HG03460 (cell line): ENCODE results near the gene COL6A6.
"Not testable (repeated sequence)": the region's sequence is repeated elsewhere in the genome, so short reads cannot be mapped to it uniquely, and the experiment has no call there.

ENCODE experiments used
- ATAC-seq: cut with Tn5 transposase; IDR thresholded peaks from one replicate; pipeline ENCODE4 v1.9.1; 2021; ENCODE audit not compliant: unreplicated experiment

COL6A6 gene

GRCh38 chr3:130529486-130530215 lies 12.7 kb downstream of the COL6A6 start:
- ATAC-seq: no peak

DNA sequence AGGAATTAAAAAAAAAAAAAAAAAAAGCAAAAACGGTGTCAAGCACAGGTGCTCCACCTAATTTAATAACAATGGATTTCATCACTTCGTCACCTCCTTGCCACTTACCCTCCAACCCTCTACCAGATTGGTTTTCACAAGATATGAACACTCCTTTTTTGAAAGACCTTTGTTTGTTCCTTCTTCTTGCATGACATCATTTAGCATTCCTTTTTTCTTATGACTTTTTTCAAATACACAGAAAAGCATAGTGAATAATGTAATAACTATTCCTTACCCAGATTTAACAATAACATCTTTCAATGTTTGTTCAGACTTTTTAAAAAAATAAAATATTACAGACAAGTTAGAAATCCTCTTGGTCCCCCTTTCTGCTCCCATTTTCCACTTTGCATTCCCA lies 16.3 kb downstream of the COL6A6 start:
- no peak for ATAC-seq

- no peak for ATAC-seq
Observed at GRCh38 chr3:130537673-130538304, 20.8 kb downstream of the COL6A6 start.

GRCh38 chr3:130539005-130539404 lies 22.0 kb downstream of the COL6A6 start:
- ATAC-seq: peak; percentile 54

DNA sequence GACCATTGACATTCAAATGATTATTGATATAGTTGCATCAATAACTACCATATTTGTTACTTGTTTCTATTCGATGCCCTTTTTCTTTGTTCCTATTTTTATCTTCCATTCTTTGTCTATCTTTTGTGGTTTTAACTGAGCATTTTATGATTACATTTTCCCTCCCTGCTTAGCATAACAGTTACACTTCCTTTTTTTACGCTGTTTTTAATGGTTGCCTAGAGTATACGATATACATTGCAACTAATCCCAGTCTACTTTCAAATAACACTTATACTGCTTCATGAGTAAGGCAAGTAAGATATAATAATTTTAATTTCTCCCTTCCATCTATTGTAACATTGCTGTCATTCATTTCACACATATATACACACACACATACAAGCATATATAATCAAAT lies 26.3 kb downstream of the COL6A6 start:
- no peak for ATAC-seq

GRCh38 chr3:130546920-130547679 lies 30.1 kb downstream of the COL6A6 start:
- ATAC-seq: no peak

GRCh38 chr3:130547680-130548065 lies 30.7 kb downstream of the COL6A6 start:
- not testable (repeated sequence) for ATAC-seq

DNA sequence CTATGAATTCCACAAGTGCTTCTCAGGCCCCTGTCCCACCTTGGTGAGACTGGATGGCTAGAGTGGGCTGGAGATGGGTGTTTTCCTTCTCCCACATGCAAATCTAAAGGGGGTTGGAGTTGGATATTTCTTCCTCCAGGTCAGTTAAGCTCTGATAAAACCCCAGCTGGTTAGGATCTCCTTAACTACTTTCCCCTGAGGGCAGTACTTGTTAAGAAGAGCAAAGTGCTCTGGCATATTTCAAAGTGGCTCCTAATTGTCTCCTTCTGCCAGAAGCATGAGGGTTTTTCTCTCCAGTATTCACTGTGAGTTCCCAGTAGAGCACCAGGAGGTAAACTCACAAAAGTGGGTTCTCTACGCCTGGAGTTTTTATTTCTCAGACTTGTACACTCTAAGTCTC lies 31.4 kb downstream of the COL6A6 start:
- no peak for ATAC-seq

GRCh38 chr3:130557336-130558035 lies 40.5 kb downstream of the COL6A6 start:
- no peak for ATAC-seq

DNA sequence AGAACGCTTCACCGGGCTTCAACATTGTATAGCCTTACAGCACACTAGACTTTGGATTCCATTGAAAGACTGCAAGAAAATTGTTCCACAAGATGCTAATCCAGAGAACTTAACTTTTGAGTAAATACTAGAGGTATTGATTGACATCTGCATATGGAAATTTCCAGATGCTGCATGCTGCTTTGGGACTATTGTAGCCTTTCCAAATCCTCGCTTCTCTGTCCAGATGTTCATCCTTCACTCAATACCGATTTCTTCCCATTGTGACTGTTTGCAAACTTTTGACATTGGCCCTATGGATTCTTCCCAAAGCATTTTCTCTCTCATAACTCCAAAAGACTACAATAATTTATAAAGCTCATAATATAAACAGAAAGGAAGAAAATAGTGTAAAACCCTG lies 41.4 kb downstream of the COL6A6 start:
- no peak for ATAC-seq

DNA sequence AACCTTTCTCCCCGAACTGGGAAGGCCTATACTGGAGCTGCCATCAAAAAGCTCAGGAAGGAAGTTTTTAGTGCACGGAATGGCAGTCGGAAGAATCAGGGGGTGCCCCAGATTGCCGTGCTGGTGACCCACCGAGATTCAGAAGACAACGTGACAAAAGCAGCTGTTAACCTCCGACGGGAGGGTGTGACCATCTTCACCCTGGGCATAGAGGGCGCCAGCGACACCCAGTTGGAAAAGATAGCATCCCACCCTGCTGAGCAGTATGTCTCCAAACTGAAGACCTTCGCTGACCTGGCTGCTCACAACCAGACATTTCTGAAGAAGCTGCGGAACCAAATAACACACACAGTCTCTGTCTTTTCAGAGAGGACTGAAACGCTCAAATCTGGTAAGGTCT lies 48.2 kb downstream of the COL6A6 start:
- ATAC-seq: no peak
